Retinal pigment epithelial cell (primary cell): ENCODE measurements around the gene POLDIP3.

Experiments used
- DNase-seq: peaks from one replicate; pipeline ENCODE4 v3.0.0-alpha.2; 2010; ENCODE audit warnings: low read depth
- H3K4me3 ChIP-seq: 2 replicates; pipeline ENCODE4 v1.5.1; 2011; ENCODE audit warnings: mild to moderate bottlenecking, low read length, control low read depth, moderate library complexity
- CTCF ChIP-seq: conservative IDR thresholded peaks from 2 replicates; pipeline ENCODE4 v1.5.1; 2011; ENCODE audit warnings: low read depth, low read length, control low read depth, inconsistent platforms

POLDIP3 gene

DNA sequence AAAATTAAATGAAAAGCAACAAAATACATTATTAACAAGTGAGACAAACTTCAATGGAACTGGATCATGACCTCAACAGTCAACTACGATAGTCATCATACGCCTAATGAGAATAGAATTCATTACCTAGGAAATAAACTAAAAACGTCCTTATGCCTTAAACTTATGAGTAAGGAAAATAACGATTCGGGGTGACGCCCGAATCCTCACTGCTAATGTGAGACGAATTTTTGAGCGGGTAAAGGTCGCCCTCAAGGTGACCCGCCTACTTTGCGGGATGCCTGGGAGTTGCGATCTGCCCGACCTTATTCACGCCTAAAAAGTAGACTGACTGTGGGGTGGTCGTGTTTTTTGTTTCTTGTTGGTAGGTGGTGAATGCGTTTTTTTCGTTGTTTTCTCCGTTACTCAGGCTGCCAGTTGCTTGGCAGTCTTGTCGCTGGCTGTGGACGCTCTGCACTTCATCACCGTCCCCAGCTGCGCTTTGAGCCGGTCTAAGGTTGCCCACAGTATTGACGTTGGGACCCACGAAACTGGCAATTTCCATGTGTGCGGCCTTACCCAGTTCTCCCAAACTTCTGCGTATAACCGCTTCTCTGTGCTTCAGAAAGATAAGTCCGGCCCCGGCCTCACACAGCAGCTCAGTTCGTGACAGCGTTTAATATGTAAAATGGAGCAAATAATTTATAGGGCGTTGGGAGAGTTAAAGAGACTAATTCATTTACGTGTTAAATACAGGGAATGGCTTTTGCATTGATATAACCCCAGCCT, 593 bp upstream of the POLDIP3 start:
- peak; percentile 98 for DNase-seq
- no peak for TF ChIP-seq CTCF
- H3K4me3 ChIP-seq: peak overlapping the region; percentile 82

- DNase-seq: no peak
- H3K4me3 ChIP-seq: peak overlapping the region; percentile 82
- no peak for TF ChIP-seq CTCF
Measured at GRCh38 chr22:42613872-42614301, 796 bp downstream of the POLDIP3 start.

- TF ChIP-seq CTCF: no peak
- no peak for DNase-seq
- no peak overlapping the region for H3K4me3 ChIP-seq
Measured at GRCh38 chr22:42612336-42612735, 2.3 kb downstream of the POLDIP3 start.

GRCh38 chr22:42611051-42611450, 3.6 kb downstream of the POLDIP3 start:
- no peak for DNase-seq
- H3K4me3 ChIP-seq: no peak overlapping the region
- no peak for TF ChIP-seq CTCF

DNA sequence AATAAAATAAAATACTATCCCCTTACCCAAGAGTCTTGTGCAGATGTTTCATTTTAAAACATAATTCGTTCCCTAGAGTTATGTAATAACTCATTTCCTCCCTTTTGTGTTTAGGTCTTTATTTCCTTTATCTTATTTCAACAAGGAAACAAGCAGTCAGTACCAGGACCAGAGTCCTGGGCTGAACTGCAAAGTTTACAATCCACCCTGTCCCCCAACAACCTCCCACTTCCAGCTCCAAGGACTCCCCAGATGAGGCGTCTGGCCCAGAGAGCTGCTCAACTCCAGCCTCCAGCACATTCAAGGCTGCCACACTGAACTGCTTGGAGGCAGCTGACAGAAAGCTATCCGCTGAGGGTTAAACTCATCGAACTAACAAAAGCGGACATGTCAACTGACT, 4.5 kb downstream of the POLDIP3 start:
- TF ChIP-seq CTCF: no peak
- DNase-seq: no peak
- no peak overlapping the region for H3K4me3 ChIP-seq

DNA sequence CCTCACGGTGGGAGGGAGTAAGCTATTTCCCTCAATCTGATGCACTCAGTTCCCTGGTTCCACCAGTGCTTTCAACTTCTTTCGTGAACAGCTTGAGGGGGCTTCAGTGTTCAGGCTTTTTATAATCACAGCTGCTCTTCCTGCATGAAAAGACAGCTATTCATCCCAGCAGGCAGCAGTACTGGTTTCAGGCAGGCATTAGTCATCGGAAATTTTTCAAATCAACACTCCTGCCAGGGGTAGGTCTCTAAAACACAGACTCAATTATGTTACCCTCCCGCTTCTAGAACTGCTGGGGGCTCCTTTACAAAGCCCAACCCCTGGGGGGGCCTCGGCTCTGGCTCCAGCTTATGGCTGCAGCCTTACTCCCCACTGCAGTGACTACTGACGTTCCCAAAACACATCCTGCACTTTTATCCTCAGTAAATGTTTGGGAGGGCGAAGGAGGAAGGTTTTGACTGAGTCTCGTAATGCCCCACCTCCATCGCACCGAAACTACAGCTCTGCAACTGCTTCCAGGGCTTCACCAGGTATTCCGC, 5.8 kb downstream of the POLDIP3 start:
- no peak overlapping the region for H3K4me3 ChIP-seq
- DNase-seq: no peak
- TF ChIP-seq CTCF: no peak
